DOHH2 (cell line): ENCODE results near the gene LANCL3.
"Not testable (repeated sequence)": the region's sequence is repeated elsewhere in the genome, so short reads cannot be mapped to it uniquely, and the experiment has no call there.

Experiments used
- H3F3A ChIP-seq: fragments of 200-600 bp; sonication (generic), shearing (Covaris generic); 2 replicates; pipeline ENCODE4 v1.6.0; 2016; ENCODE audit warnings: antibody characterized with exemption, mild to moderate bottlenecking; ENCODE audit not compliant: control insufficient read depth, insufficient read depth
- H3K27ac ChIP-seq: fragments of 200-600 bp; sonication (generic); 2 replicates; pipeline ENCODE4 v1.5.1; 2014; ENCODE audit warnings: low read depth, mild to moderate bottlenecking, low read length, moderate library complexity
- H3K27me3 ChIP-seq: fragments of 200-600 bp; sonication (generic); 2 replicates; pipeline ENCODE4 v1.6.1; 2014; ENCODE audit warnings: mild to moderate bottlenecking, low read length, mixed read lengths; ENCODE audit not compliant: control insufficient read depth
- H3K36me3 ChIP-seq: fragments of 200-600 bp; sonication (generic); 2 replicates; pipeline ENCODE4 v1.6.1; 2014; ENCODE audit warnings: mild to moderate bottlenecking, low read length, moderate library complexity, mixed read lengths; ENCODE audit not compliant: control insufficient read depth
- H3K4me1 ChIP-seq: fragments of 200-600 bp; sonication (generic); 2 replicates; pipeline ENCODE4 v1.6.1; 2014; ENCODE audit warnings: mild to moderate bottlenecking, low read length, mixed read lengths; ENCODE audit not compliant: control insufficient read depth
- H3K4me2 ChIP-seq: fragments of 200-600 bp; sonication (generic); 2 replicates; pipeline ENCODE4 v1.6.0; 2014; ENCODE audit warnings: mild to moderate bottlenecking, low read length, moderate library complexity
- H3K4me3 ChIP-seq: fragments of 200-600 bp; sonication (generic); 2 replicates; pipeline ENCODE4 v1.5.1; 2014; ENCODE audit warnings: mild to moderate bottlenecking, low read length, mixed read lengths
- H3K79me2 ChIP-seq: fragments of 200-600 bp; sonication (generic); 2 replicates; pipeline ENCODE4 v1.6.1; 2014; ENCODE audit warnings: mild to moderate bottlenecking, low read length, mixed read lengths; ENCODE audit not compliant: control insufficient read depth
- H3K9me2 ChIP-seq: fragments of 200-600 bp; sonication (generic); replicated peaks from 2 replicates; pipeline ENCODE4 v1.6.1; 2014; ENCODE audit warnings: mild to moderate bottlenecking, low read length, mixed read lengths; ENCODE audit not compliant: control insufficient read depth
- H3K9me3 ChIP-seq: fragments of 200-600 bp; sonication (generic); 2 replicates; pipeline ENCODE4 v1.6.1; 2014; ENCODE audit warnings: antibody characterized with exemption, low read length, mixed read lengths; ENCODE audit not compliant: control insufficient read depth, insufficient read depth
- H4K20me1 ChIP-seq: fragments of 200-600 bp; sonication (generic); 2 replicates; pipeline ENCODE4 v1.6.0; 2014; ENCODE audit warnings: low read depth, mild to moderate bottlenecking, antibody characterized with exemption, low read length, moderate library complexity; ENCODE audit not compliant: control insufficient read depth, insufficient read depth
- CTCF ChIP-seq: fragments of 200-600 bp; sonication (generic); IDR thresholded peaks from one replicate; pipeline ENCODE4 v1.5.1; 2014; ENCODE audit warnings: antibody characterized with exemption, mild to moderate bottlenecking, low read depth, low read length; ENCODE audit not compliant: poor library complexity, severe bottlenecking
- EZH2phosphoT487 ChIP-seq: fragments of 200-600 bp; sonication (generic); IDR thresholded peaks from 2 replicates; pipeline ENCODE4 v1.6.1; 2017; ENCODE audit warnings: borderline replicate concordance, mild to moderate bottlenecking, antibody characterized with exemption, low read length, moderate library complexity, mixed read lengths

Gene LANCL3

GRCh38 chrX:37641859-37642258, 70.4 kb downstream of the LANCL3 start:
- H3K4me2 ChIP-seq: no peak overlapping the region

GRCh38 chrX:37644381-37645305, 73.2 kb downstream of the LANCL3 start:
- Histone ChIP-seq H3K27ac (no peak overlapping the region), H3K9me2 (no peaks in the 10 kb centered on the region)
- TF ChIP-seq EZH2phosphoT487 (no peak), CTCF (no peak)

More at GRCh38 chrX:37641859-37642258, 70.4 kb downstream of the LANCL3 start:
- Histone ChIP-seq H3K4me1 (no peaks in the 10 kb centered on the region), H3K9me2 (no peaks in the 10 kb centered on the region), H3K36me3 (no peaks in the 10 kb centered on the region), H3K27ac (no peak overlapping the region), H3F3A (no peaks in the 10 kb centered on the region), H3K4me3 (no peak overlapping the region), H3K27me3 (no peaks in the 10 kb centered on the region), H3K79me2 (no peaks in the 10 kb centered on the region), H3K9me3 (no peaks in the 10 kb centered on the region), H4K20me1 (no peaks in the 10 kb centered on the region)
- TF ChIP-seq CTCF: no peak
- no peak for TF ChIP-seq EZH2phosphoT487

GRCh38 chrX:37646254-37646653, 74.8 kb downstream of the LANCL3 start:
- Histone ChIP-seq H3K27ac (no peak overlapping the region), H3K4me1 (no peaks in the 10 kb centered on the region), H3K4me3 (no peak overlapping the region), H3K9me2 (no peaks in the 10 kb centered on the region), H3K27me3 (no peaks in the 10 kb centered on the region), H3F3A (no peaks in the 10 kb centered on the region), H3K4me2 (no peak overlapping the region), H4K20me1 (no peaks in the 10 kb centered on the region), H3K79me2 (no peaks in the 10 kb centered on the region), H3K9me3 (no peaks in the 10 kb centered on the region), H3K36me3 (no peaks in the 10 kb centered on the region)
- TF ChIP-seq CTCF (peak; percentile 10), EZH2phosphoT487 (no peak)

More at GRCh38 chrX:37644381-37645305, 73.2 kb downstream of the LANCL3 start:
- Histone ChIP-seq H3K36me3 (no peaks in the 10 kb centered on the region), H3K4me3 (no peak overlapping the region), H3K79me2 (no peaks in the 10 kb centered on the region), H4K20me1 (no peaks in the 10 kb centered on the region), H3K27me3 (no peaks in the 10 kb centered on the region), H3K4me2 (no peak overlapping the region), H3F3A (no peaks in the 10 kb centered on the region), H3K4me1 (no peaks in the 10 kb centered on the region), H3K9me3 (no peaks in the 10 kb centered on the region)

GRCh38 chrX:37650879-37651278, 79.4 kb downstream of the LANCL3 start:
- H3K4me2 ChIP-seq, H4K20me1 ChIP-seq, H3F3A ChIP-seq, H3K4me1 ChIP-seq, H3K27me3 ChIP-seq, H3K4me3 ChIP-seq, H3K9me2 ChIP-seq, H3K27ac ChIP-seq, H3K36me3 ChIP-seq, H3K9me3 ChIP-seq, H3K79me2 ChIP-seq: not testable (repeated sequence)
